Endothelial cell of umbilical vein (primary cell): ENCODE results near the gene PTPRK.

Experiments used
- GATA2 ChIP-seq: IDR thresholded peaks from 2 replicates; pipeline ENCODE4 v1.7.0; 2011; ENCODE audit warnings: low read depth, mild to moderate bottlenecking, moderate library complexity, mixed read lengths, low read length; ENCODE audit not compliant: insufficient read length, insufficient read depth
- JUN ChIP-seq: IDR thresholded peaks from 2 replicates; pipeline ENCODE4 v1.6.1; 2011; ENCODE audit warnings: borderline replicate concordance, low read depth; ENCODE audit not compliant: insufficient read length, insufficient read depth
- POLR2A ChIP-seq: IDR thresholded peaks from 2 replicates; pipeline ENCODE4 v1.6.1; 2012; ENCODE audit warnings: low read depth, mild to moderate bottlenecking, control low read depth, low read length
- TF ChIP-seq, protein P1 (sequence below), 2 donors: IDR thresholded peaks; 1 replicate in 1 of 2; 2 replicates in 1 of 2; pipeline ENCODE4 v1.5.1; 2011; ENCODE audit warnings: low read length in 2 of 2, mild to moderate bottlenecking in 2 of 2, moderate library complexity in 2 of 2, control low read depth in 1 of 2, inconsistent platforms in 1 of 2, low read depth in 1 of 2; ENCODE audit not compliant: insufficient read depth in 1 of 2; ENCODE audit errors: extremely low read depth in 1 of 2

DNA sequence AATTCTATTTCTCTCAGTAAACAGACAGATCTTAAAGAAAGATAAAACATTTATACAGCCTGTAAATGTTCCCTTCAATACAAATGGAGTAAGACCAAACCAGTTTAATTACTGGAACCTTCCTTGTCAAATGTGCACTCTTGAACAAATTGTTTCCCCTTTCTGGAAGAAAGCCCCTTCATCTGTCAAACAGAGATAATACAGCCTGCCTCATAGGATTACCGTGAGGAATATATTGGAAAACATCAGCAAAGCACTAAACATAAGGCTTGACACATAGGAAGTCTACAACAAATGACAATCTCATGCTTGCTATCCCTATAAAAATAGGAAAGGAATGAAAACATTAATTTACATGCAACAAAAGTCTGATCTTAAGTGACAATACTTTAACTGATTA lies 173.8 kb downstream of the PTPRK start:
- TF ChIP-seq, protein P1, sequence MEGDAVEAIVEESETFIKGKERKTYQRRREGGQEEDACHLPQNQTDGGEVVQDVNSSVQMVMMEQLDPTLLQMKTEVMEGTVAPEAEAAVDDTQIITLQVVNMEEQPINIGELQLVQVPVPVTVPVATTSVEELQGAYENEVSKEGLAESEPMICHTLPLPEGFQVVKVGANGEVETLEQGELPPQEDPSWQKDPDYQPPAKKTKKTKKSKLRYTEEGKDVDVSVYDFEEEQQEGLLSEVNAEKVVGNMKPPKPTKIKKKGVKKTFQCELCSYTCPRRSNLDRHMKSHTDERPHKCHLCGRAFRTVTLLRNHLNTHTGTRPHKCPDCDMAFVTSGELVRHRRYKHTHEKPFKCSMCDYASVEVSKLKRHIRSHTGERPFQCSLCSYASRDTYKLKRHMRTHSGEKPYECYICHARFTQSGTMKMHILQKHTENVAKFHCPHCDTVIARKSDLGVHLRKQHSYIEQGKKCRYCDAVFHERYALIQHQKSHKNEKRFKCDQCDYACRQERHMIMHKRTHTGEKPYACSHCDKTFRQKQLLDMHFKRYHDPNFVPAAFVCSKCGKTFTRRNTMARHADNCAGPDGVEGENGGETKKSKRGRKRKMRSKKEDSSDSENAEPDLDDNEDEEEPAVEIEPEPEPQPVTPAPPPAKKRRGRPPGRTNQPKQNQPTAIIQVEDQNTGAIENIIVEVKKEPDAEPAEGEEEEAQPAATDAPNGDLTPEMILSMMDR (IDR thresholded peaks at IDR 0.05; ENCODE audit: extremely low read depth in 1 of 2, insufficient read depth in 1 of 2, low read depth in 1 of 2, low read length in 2 of 2), result no peak
- no peak for TF ChIP-seq GATA2
- no peak for TF ChIP-seq POLR2A
- TF ChIP-seq JUN, result no peak
